Loucy (cell line): ENCODE results near the gene RBKS.
"Not testable (repeated sequence)": the region's sequence is repeated elsewhere in the genome, so short reads cannot be mapped to it uniquely, and the experiment has no call there.

ENCODE experiments used
- H2AFZ ChIP-seq: fragments of 200-600 bp; sonication (generic); 2 replicates; pipeline ENCODE4 v1.6.0; 2016; ENCODE audit warnings: antibody characterized with exemption, mild to moderate bottlenecking, low read length, moderate library complexity
- H3F3A ChIP-seq: fragments of 200-600 bp; 2 replicates; pipeline ENCODE4 v1.6.0; 2016; ENCODE audit warnings: antibody characterized with exemption, low read depth, mild to moderate bottlenecking
- H3K27me3 ChIP-seq: fragments of 200-600 bp; sonication (generic); 2 replicates; pipeline ENCODE4 v1.6.1; 2014; ENCODE audit warnings: low read length, mild to moderate bottlenecking; ENCODE audit not compliant: insufficient read depth, poor library complexity, severe bottlenecking
- H3K36me3 ChIP-seq: fragments of 200-600 bp; sonication (generic); 2 replicates; pipeline ENCODE4 v1.6.1; 2016; ENCODE audit warnings: low read length; ENCODE audit not compliant: insufficient read depth
- H3K4me1 ChIP-seq: fragments of 200-600 bp; sonication (generic); 2 replicates; pipeline ENCODE4 v1.5.1; 2014; ENCODE audit warnings: low read length, mild to moderate bottlenecking; ENCODE audit not compliant: insufficient read depth, poor library complexity, severe bottlenecking
- H3K4me2 ChIP-seq: fragments of 200-600 bp; sonication (generic); 2 replicates; pipeline ENCODE4 v1.6.0; 2014; ENCODE audit warnings: antibody characterized with exemption, low read length, low read depth, mild to moderate bottlenecking; ENCODE audit not compliant: poor library complexity, severe bottlenecking
- H3K4me3 ChIP-seq: fragments of 200-600 bp; sonication (generic); 2 replicates; pipeline ENCODE4 v1.5.1; 2014; ENCODE audit warnings: low read length, mild to moderate bottlenecking, mixed read lengths; ENCODE audit not compliant: poor library complexity, severe bottlenecking
- H3K79me2 ChIP-seq: fragments of 200-600 bp; sonication (generic); 2 replicates; pipeline ENCODE4 v1.6.1; 2014; ENCODE audit warnings: low read length; ENCODE audit not compliant: insufficient read depth
- H3K9ac ChIP-seq: fragments of 200-600 bp; sonication (generic); 2 replicates; pipeline ENCODE4 v1.6.0; 2014; ENCODE audit warnings: mild to moderate bottlenecking, low read depth, low read length, moderate library complexity; ENCODE audit not compliant: poor library complexity, severe bottlenecking
- H3K9me2 ChIP-seq: fragments of 200-600 bp; sonication (generic); replicated peaks from 2 replicates; pipeline ENCODE4 v1.6.1; 2016; ENCODE audit warnings: low read depth, low read length, mixed read lengths
- H3K9me3 ChIP-seq: fragments of 200-600 bp; sonication (generic); 2 replicates; pipeline ENCODE4 v1.6.1; 2014; ENCODE audit warnings: mild to moderate bottlenecking, antibody characterized with exemption, low read length, low read depth; ENCODE audit not compliant: insufficient read depth
- H4K20me1 ChIP-seq: fragments of 200-600 bp; sonication (generic); 2 replicates; pipeline ENCODE4 v1.6.0; 2014; ENCODE audit warnings: antibody characterized with exemption, low read length, mild to moderate bottlenecking; ENCODE audit not compliant: insufficient read depth, poor library complexity, severe bottlenecking
- CTCF ChIP-seq: fragments of 200-600 bp; sonication (generic); conservative IDR thresholded peaks from 2 replicates; pipeline ENCODE4 v1.5.1; 2014; ENCODE audit warnings: mild to moderate bottlenecking, antibody characterized with exemption, low read length
- EZH2phosphoT487 ChIP-seq: fragments of 200-600 bp; IDR thresholded peaks from 2 replicates; pipeline ENCODE4 v1.6.1; 2018; ENCODE audit warnings: antibody characterized with exemption, mild to moderate bottlenecking, moderate library complexity, borderline replicate concordance

The RBKS gene

GRCh38 chr2:27765621-27766286 lies 124.4 kb downstream of the RBKS start:
- TF ChIP-seq CTCF (no peak), EZH2phosphoT487 (no peak)
- Histone ChIP-seq H3K9ac (no peak overlapping the region), H3F3A (no peaks in the 10 kb centered on the region), H3K4me3 (no peak overlapping the region), H3K36me3 (no peaks in the 10 kb centered on the region), H3K27me3 (peaks cover 41% of the 10 kb centered on the region), H2AFZ (no peak overlapping the region), H3K9me3 (no peaks in the 10 kb centered on the region), H3K4me2 (no peak overlapping the region), H3K9me2 (no peaks in the 10 kb centered on the region), H3K79me2 (no peaks in the 10 kb centered on the region), H3K4me1 (peaks cover under 1% of the 10 kb centered on the region), H4K20me1 (no peaks in the 10 kb centered on the region)

- H3K79me2 ChIP-seq, H4K20me1 ChIP-seq, H3K4me3 ChIP-seq, H3K9ac ChIP-seq, H3K36me3 ChIP-seq, H3K4me1 ChIP-seq, H2AFZ ChIP-seq, H3F3A ChIP-seq, H3K9me2 ChIP-seq, H3K4me2 ChIP-seq, H3K9me3 ChIP-seq: not testable (repeated sequence)
- peaks cover 29% of the 10 kb centered on the region for H3K27me3 ChIP-seq
Observed at GRCh38 chr2:27764526-27764925, 125.7 kb downstream of the RBKS start.

- no peak overlapping the region for H3K4me3 ChIP-seq
- H3K27me3 ChIP-seq, result peaks cover 23% of the 10 kb centered on the region
- H3K9ac ChIP-seq, result no peak overlapping the region
- H3K9me3 ChIP-seq, result no peaks in the 10 kb centered on the region
- no peaks in the 10 kb centered on the region for H3K9me2 ChIP-seq
- H2AFZ ChIP-seq, result no peak overlapping the region
- no peak overlapping the region for H3K4me2 ChIP-seq
- no peaks in the 10 kb centered on the region for H3K36me3 ChIP-seq
- TF ChIP-seq CTCF (no peak), EZH2phosphoT487 (no peak)
- H3K79me2 ChIP-seq, result no peaks in the 10 kb centered on the region
- H4K20me1 ChIP-seq, result no peaks in the 10 kb centered on the region
- no peaks in the 10 kb centered on the region for H3F3A ChIP-seq
- no peaks in the 10 kb centered on the region for H3K4me1 ChIP-seq
Observed at GRCh38 chr2:27763907-27764267, 126.3 kb downstream of the RBKS start.
